ENCODE results near the gene IFIT1B. TPM values are rescaled to one million over a fixed set of nuclear protein-coding genes. Genes with fewer than 3 reads are reported as not detected.
"Not testable (repeated sequence)": the region's sequence is repeated elsewhere in the genome, so short reads cannot be mapped to it uniquely, and the experiment has no call there.

Gene IFIT1B
- total and polyA plus RNA-seq, 9 of the 15 experiments (the other 6 are each of a cell fraction or from before 2014, with no cell fraction given) = not detected

- CTCF ChIA-PET (ENCODE audit: low intra/inter-chr PET ratio); H3K27ac ChIP-seq (ENCODE audit: extremely low read depth, low read depth, low read length): not testable (repeated sequence)
- POLR2A ChIA-PET = interaction anchor here (1.1 kb wide), 1 partner anchor 9 kb away, joined by 4 read pairs; no protein-coding TSS in a partner anchor
Measured at GRCh38 chr10:89331487-89332122, 46.3 kb upstream of the IFIT1B start.

GRCh38 chr10:89332123-89332633, 45.7 kb upstream of the IFIT1B start:
- peak overlapping the region in 1 of 2 experiments; percentile 38; a peak in 1 of 4 replicates for H3K9ac ChIP-seq (ENCODE audit: insufficient read depth in 1 of 2, low read depth in 2 of 2, low read length in 2 of 2)
- ATAC-seq (peak; percentile 31; the same call in 1 of the 3 replicates), DNase-seq (ENCODE audit: extremely low read depth in 1 of 4, low spot score in 3 of 4) (peak in 2 of 4 experiments; percentile 13 to 24), FAIRE-seq (peak; percentile 46)
- H2AFZ ChIP-seq (ENCODE audit: low read depth, low read length) = peak overlapping the region; percentile 80
- 20% methylated on average over 5 of the region's 5 CpGs for WGBS (ENCODE audit: insufficient coverage, low coverage, missing lambda C conversion rate)
- ChIA-PET CTCF (ENCODE audit: low intra/inter-chr PET ratio) (no interaction called here), POLR2A (interaction anchor here (1.1 kb wide), 1 partner anchor 9 kb away, joined by 4 read pairs; no protein-coding TSS in a partner anchor)
- BruUV-seq (replicated peaks) = no TSS peak
- no peaks in the 10 kb centered on the region for H3K9me3 ChIP-seq (replicated peaks; ENCODE audit: control insufficient read depth, insufficient read depth, low read depth, low read length)
- H4K20me1 ChIP-seq (replicated peaks; ENCODE audit: control insufficient read depth, insufficient read depth, low read length) = no peaks in the 10 kb centered on the region
- H3K9me1 ChIP-seq (ENCODE audit: control insufficient read depth, insufficient read depth, low read length) = no peaks in the 10 kb centered on the region
- no peaks in the 10 kb centered on the region for H3K79me2 ChIP-seq (ENCODE audit: control insufficient read depth, insufficient read depth, low read length)
- H3K36me3 ChIP-seq (ENCODE audit: control insufficient read depth, insufficient read depth, low read length) = no peaks in the 10 kb centered on the region
- no peak for TF ChIP-seq MLX (CRISPR knock-in tag; conservative IDR thresholded peaks at IDR 0.05)
- TF ChIP-seq HMBOX1 (IDR thresholded peaks at IDR 0.05) = peak; percentile 46; the same call in 1 of the 2 replicates
- peak; percentile 28; the same call in 1 of the 2 replicates for TF ChIP-seq CXXC5 (CRISPR knock-in tag; IDR thresholded peaks at IDR 0.05)
- peak; percentile 38; the same call in 1 of the 2 replicates for TF ChIP-seq DMBX1 (CRISPR knock-in tag; IDR thresholded peaks at IDR 0.05; ENCODE audit: borderline replicate concordance)
- TF ChIP-seq SMAD4 (CRISPR knock-in tag; conservative IDR thresholded peaks at IDR 0.05) = 0 out of 2 replicates have a peak, but pooled peaks have one; percentile 26
- TF ChIP-seq ZNF75A (CRISPR knock-in tag; IDR thresholded peaks at IDR 0.05) = no peak
- TF ChIP-seq ZBTB9 (CRISPR knock-in tag; IDR thresholded peaks at IDR 0.05) = no peak
- TF ChIP-seq NR2C1 (IDR thresholded peaks at IDR 0.05) = peak; percentile 71
- peak; percentile 72 for TF ChIP-seq NR2C1 (tag; IDR thresholded peaks at IDR 0.05)
- no peak for TF ChIP-seq NR2C2 (CRISPR knock-in tag; IDR thresholded peaks at IDR 0.05)
- TF ChIP-seq NR2C2 (tag; IDR thresholded peaks at IDR 0.05) = peak; percentile 82
- peak overlapping the region; percentile 44; the same call in 1 of the 3 replicates for H3K27ac ChIP-seq (ENCODE audit: extremely low read depth, low read depth, low read length)
- intact Hi-C loops (cut with micrococcal nuclease) (no loop called here), in situ Hi-C loops (cut with MboI) (no loop called here)
- H3K4me1 ChIP-seq (replicated peaks in 1 of 2; ENCODE audit: control insufficient read depth in 2 of 2, insufficient read depth in 2 of 2, low read length in 2 of 2) = peaks cover 0 to 8% of the 10 kb centered on the region in 2 experiments; a peak in 3 of 5 replicates
- H3K4me2 ChIP-seq (ENCODE audit: insufficient read depth, low read length) = peak overlapping the region; percentile 33
- H3K27me3 ChIP-seq (ENCODE audit: control insufficient read depth in 2 of 2, insufficient read depth in 2 of 2, low read length in 2 of 2) = no peaks in the 10 kb centered on the region
- no peak overlapping the region for H3K4me3 ChIP-seq

More at GRCh38 chr10:89331487-89332122, 46.3 kb upstream of the IFIT1B start:
- Histone ChIP-seq H3K4me2 (ENCODE audit: insufficient read depth, low read length) (peak overlapping the region; percentile 33; the same call in 1 of the 2 replicates), H3K9ac (ENCODE audit: insufficient read depth in 1 of 2, low read depth in 2 of 2, low read length in 2 of 2) (peak overlapping the region in 1 of 2 experiments; percentile 38; a peak in 1 of 4 replicates)
- H3K36me3 ChIP-seq (ENCODE audit: control insufficient read depth, insufficient read depth, low read length); DNase-seq (ENCODE audit: extremely low read depth in 1 of 4, low spot score in 3 of 4); H3K79me2 ChIP-seq (ENCODE audit: control insufficient read depth, insufficient read depth, low read length); H3K27me3 ChIP-seq (ENCODE audit: control insufficient read depth in 2 of 2, insufficient read depth in 2 of 2, low read length in 2 of 2); in situ Hi-C loops (cut with MboI); H4K20me1 ChIP-seq (replicated peaks; ENCODE audit: control insufficient read depth, insufficient read depth, low read length); FAIRE-seq; intact Hi-C loops (cut with micrococcal nuclease); H3K9me3 ChIP-seq (replicated peaks; ENCODE audit: control insufficient read depth, insufficient read depth, low read depth, low read length); H2AFZ ChIP-seq (ENCODE audit: low read depth, low read length); H3K4me3 ChIP-seq; ATAC-seq; BruUV-seq (replicated peaks); H3K4me1 ChIP-seq (replicated peaks in 1 of 2; ENCODE audit: control insufficient read depth in 2 of 2, insufficient read depth in 2 of 2, low read length in 2 of 2); H3K9me1 ChIP-seq (ENCODE audit: control insufficient read depth, insufficient read depth, low read length): not testable (repeated sequence)
- 65% methylated on average over 6 of the region's 14 CpGs for WGBS (ENCODE audit: insufficient coverage, low coverage, missing lambda C conversion rate)

All from K562 (cell line).